Adipocyte (in vitro differentiated cells): ENCODE measurements around the gene NR4A1.

Experiments used
- DNase-seq: peaks from one replicate; pipeline ENCODE4 v3.0.0-alpha.2; 2015; ENCODE audit warnings: low read depth
- H3K27me3 ChIP-seq: replicated peaks from 2 replicates; pipeline ENCODE4 v1.7.0; 2013; ENCODE audit warnings: mild to moderate bottlenecking, low read length, moderate library complexity; ENCODE audit not compliant: control insufficient read depth, insufficient read depth
- H3K36me3 ChIP-seq: 2 replicates; pipeline ENCODE4 v1.7.0; 2013; ENCODE audit warnings: low read length, mild to moderate bottlenecking, moderate library complexity; ENCODE audit not compliant: control insufficient read depth, insufficient read depth, severe bottlenecking
- H3K4me1 ChIP-seq: 2 replicates; pipeline ENCODE4 v1.7.0; 2013; ENCODE audit warnings: mild to moderate bottlenecking, low read length, moderate library complexity; ENCODE audit not compliant: control insufficient read depth, insufficient read depth
- H3K4me3 ChIP-seq: 2 replicates; pipeline ENCODE4 v1.7.0; 2013; ENCODE audit warnings: mild to moderate bottlenecking, low read length, moderate library complexity
- H3K9ac ChIP-seq: 2 replicates; pipeline ENCODE4 v1.7.0; 2013; ENCODE audit warnings: mild to moderate bottlenecking, low read length, moderate library complexity
- H3K9me3 ChIP-seq: 2 replicates; pipeline ENCODE4 v1.7.0; 2013; ENCODE audit warnings: mild to moderate bottlenecking, low read length, moderate library complexity; ENCODE audit not compliant: control insufficient read depth

The NR4A1 gene

GRCh38 chr12:52033446-52034140 is 17.6 kb upstream of the NR4A1 start:
- H3K36me3 ChIP-seq = no peaks in the 10 kb centered on the region
- DNase-seq = no peak
- H3K4me3 ChIP-seq = peak overlapping the region; percentile 76
- H3K4me1 ChIP-seq = peaks cover 17% of the 10 kb centered on the region
- no peaks in the 10 kb centered on the region for H3K27me3 ChIP-seq
- no peaks in the 10 kb centered on the region for H3K9me3 ChIP-seq
- H3K9ac ChIP-seq = peak overlapping the region; percentile 81

- Histone ChIP-seq H3K27me3 (no peaks in the 10 kb centered on the region), H3K36me3 (no peaks in the 10 kb centered on the region), H3K9ac (no peak overlapping the region), H3K4me3 (no peak overlapping the region), H3K4me1 (peaks cover 17% of the 10 kb centered on the region), H3K9me3 (no peaks in the 10 kb centered on the region)
- DNase-seq = no peak
Observed at GRCh38 chr12:52035190-52035589, 16.1 kb upstream of the NR4A1 start.

GRCh38 chr12:52035926-52036325 is 15.3 kb upstream of the NR4A1 start:
- Histone ChIP-seq H3K9me3 (no peaks in the 10 kb centered on the region), H3K4me3 (no peak overlapping the region), H3K36me3 (no peaks in the 10 kb centered on the region), H3K4me1 (peaks cover 17% of the 10 kb centered on the region), H3K27me3 (no peaks in the 10 kb centered on the region), H3K9ac (no peak overlapping the region)
- DNase-seq = no peak

- Histone ChIP-seq H3K36me3 (no peaks in the 10 kb centered on the region), H3K4me3 (peak overlapping the region; percentile 58), H3K4me1 (peaks cover 17% of the 10 kb centered on the region)
Observed at GRCh38 chr12:52036587-52037171, 14.6 kb upstream of the NR4A1 start.

GRCh38 chr12:52037248-52037861 is 13.9 kb upstream of the NR4A1 start:
- no peaks in the 10 kb centered on the region for H3K27me3 ChIP-seq
- H3K4me1 ChIP-seq = peaks cover 13% of the 10 kb centered on the region
- no peaks in the 10 kb centered on the region for H3K9me3 ChIP-seq
- DNase-seq = peak; percentile 89
- peak overlapping the region; percentile 80 for H3K4me3 ChIP-seq
- no peaks in the 10 kb centered on the region for H3K36me3 ChIP-seq
- peak overlapping the region; percentile 75 for H3K9ac ChIP-seq

More at GRCh38 chr12:52036587-52037171, 14.6 kb upstream of the NR4A1 start:
- H3K27me3 ChIP-seq = no peaks in the 10 kb centered on the region
- H3K9me3 ChIP-seq = no peaks in the 10 kb centered on the region
- DNase-seq = peak; percentile 96
- no peak overlapping the region for H3K9ac ChIP-seq

GRCh38 chr12:52038447-52038846 is 12.8 kb upstream of the NR4A1 start:
- peak overlapping the region; percentile 20 for H3K9ac ChIP-seq
- no peak overlapping the region for H3K4me3 ChIP-seq
- no peak for DNase-seq
- H3K27me3 ChIP-seq = no peaks in the 10 kb centered on the region
- no peaks in the 10 kb centered on the region for H3K9me3 ChIP-seq
- no peaks in the 10 kb centered on the region for H3K36me3 ChIP-seq
- H3K4me1 ChIP-seq = peaks cover 4% of the 10 kb centered on the region

- no peak overlapping the region for H3K9ac ChIP-seq
- no peaks in the 10 kb centered on the region for H3K36me3 ChIP-seq
- no peak for DNase-seq
- H3K4me1 ChIP-seq = peaks cover 25% of the 10 kb centered on the region
- H3K4me3 ChIP-seq = no peak overlapping the region
- H3K9me3 ChIP-seq = no peaks in the 10 kb centered on the region
- no peaks in the 10 kb centered on the region for H3K27me3 ChIP-seq
Observed at GRCh38 chr12:52041035-52041434, 10.2 kb upstream of the NR4A1 start.

- Histone ChIP-seq H3K9ac (no peak overlapping the region), H3K9me3 (no peaks in the 10 kb centered on the region), H3K4me3 (no peak overlapping the region), H3K4me1 (peaks cover 30% of the 10 kb centered on the region), H3K36me3 (no peaks in the 10 kb centered on the region), H3K27me3 (no peaks in the 10 kb centered on the region)
- DNase-seq = peak; percentile 89
Observed at GRCh38 chr12:52041695-52042123, 9.5 kb upstream of the NR4A1 start.

GRCh38 chr12:52042706-52043385 is 8.4 kb upstream of the NR4A1 start:
- Histone ChIP-seq H3K27me3 (no peaks in the 10 kb centered on the region), H3K4me3 (no peak overlapping the region), H3K9ac (no peak overlapping the region), H3K4me1 (peaks cover 30% of the 10 kb centered on the region), H3K9me3 (no peaks in the 10 kb centered on the region), H3K36me3 (no peaks in the 10 kb centered on the region)
- DNase-seq = no peak

GRCh38 chr12:52043386-52044212 is 7.6 kb upstream of the NR4A1 start:
- Histone ChIP-seq H3K4me3 (no peak overlapping the region), H3K4me1 (peaks cover 30% of the 10 kb centered on the region), H3K27me3 (no peaks in the 10 kb centered on the region), H3K9me3 (no peaks in the 10 kb centered on the region), H3K36me3 (no peaks in the 10 kb centered on the region), H3K9ac (peak overlapping the region; percentile 58)
- DNase-seq = no peak
